COR-L47 (cell line): ENCODE data around the gene IMPDH2.
"Not testable (repeated sequence)": the region's sequence is repeated elsewhere in the genome, so short reads cannot be mapped to it uniquely, and the experiment has no call there.

Experiments
- DNase-seq: peaks from one replicate; lab custom pipeline; 2025; lab: John Stamatoyannopoulos, UW

IMPDH2 gene

GRCh38 chr3:49021213-49021812, 7.9 kb downstream of the IMPDH2 start:
- peak; percentile 96 for DNase-seq

- DNase-seq: no peak
Observed at GRCh38 chr3:49020330-49021212, 8.6 kb downstream of the IMPDH2 start.

GRCh38 chr3:49019941-49020329, 9.3 kb downstream of the IMPDH2 start:
- DNase-seq: no peak

GRCh38 chr3:49018707-49019006, 10.5 kb downstream of the IMPDH2 start:
- DNase-seq: no peak

GRCh38 chr3:49017971-49018706, 11.1 kb downstream of the IMPDH2 start, which contains the start of gene DALRD3:
Gene DALRD3 (minus strand): TSS chr3:49018580. CDS start chr3:49018564, 16 bp downstream.
- peak; percentile 53 for DNase-seq

- DNase-seq: no peak
Observed at GRCh38 chr3:49017229-49017970, 11.8 kb downstream of the IMPDH2 start.

GRCh38 chr3:49016414-49017228, 12.6 kb downstream of the IMPDH2 start:
- no peak for DNase-seq

- DNase-seq: no peak
Observed at GRCh38 chr3:49015765-49016164, 13.4 kb downstream of the IMPDH2 start.

- DNase-seq: no peak
Observed at GRCh38 chr3:49015072-49015471, 14.1 kb downstream of the IMPDH2 start.

- DNase-seq: no peak
Observed at GRCh38 chr3:49013738-49014660, 15.2 kb downstream of the IMPDH2 start.

GRCh38 chr3:49013113-49013737, 16.0 kb downstream of the IMPDH2 start:
- DNase-seq: no peak

GRCh38 chr3:49012441-49013017, 16.7 kb downstream of the IMPDH2 start:
- no peak for DNase-seq

GRCh38 chr3:49009396-49009795, 19.8 kb downstream of the IMPDH2 start:
- DNase-seq: no peak

- DNase-seq: not testable (repeated sequence)
Observed at GRCh38 chr3:49008627-49009026, 20.6 kb downstream of the IMPDH2 start.

- DNase-seq: peak; percentile 60
Observed at GRCh38 chr3:49007771-49008528, 21.2 kb downstream of the IMPDH2 start.

GRCh38 chr3:49007068-49007770, 22.0 kb downstream of the IMPDH2 start, which contains the start of gene WDR6:
Gene WDR6 (plus strand): TSS chr3:49007391. CDS start chr3:49007432, 41 bp downstream.
- peak; percentile 93 for DNase-seq

GRCh38 chr3:49006408-49007067, 22.7 kb downstream of the IMPDH2 start:
- DNase-seq: no peak
